ENCODE measurements around the gene UBE2Q1. TPM values are rescaled to one million over a fixed set of nuclear protein-coding genes. Genes with fewer than 3 reads are reported as not detected.

Gene UBE2Q1
- total and polyA plus RNA-seq, 2 of the 8 experiments (the other 6 are each of a cell fraction or from before 2014, with no cell fraction given): 13.2 to 95.8 TPM

DNA sequence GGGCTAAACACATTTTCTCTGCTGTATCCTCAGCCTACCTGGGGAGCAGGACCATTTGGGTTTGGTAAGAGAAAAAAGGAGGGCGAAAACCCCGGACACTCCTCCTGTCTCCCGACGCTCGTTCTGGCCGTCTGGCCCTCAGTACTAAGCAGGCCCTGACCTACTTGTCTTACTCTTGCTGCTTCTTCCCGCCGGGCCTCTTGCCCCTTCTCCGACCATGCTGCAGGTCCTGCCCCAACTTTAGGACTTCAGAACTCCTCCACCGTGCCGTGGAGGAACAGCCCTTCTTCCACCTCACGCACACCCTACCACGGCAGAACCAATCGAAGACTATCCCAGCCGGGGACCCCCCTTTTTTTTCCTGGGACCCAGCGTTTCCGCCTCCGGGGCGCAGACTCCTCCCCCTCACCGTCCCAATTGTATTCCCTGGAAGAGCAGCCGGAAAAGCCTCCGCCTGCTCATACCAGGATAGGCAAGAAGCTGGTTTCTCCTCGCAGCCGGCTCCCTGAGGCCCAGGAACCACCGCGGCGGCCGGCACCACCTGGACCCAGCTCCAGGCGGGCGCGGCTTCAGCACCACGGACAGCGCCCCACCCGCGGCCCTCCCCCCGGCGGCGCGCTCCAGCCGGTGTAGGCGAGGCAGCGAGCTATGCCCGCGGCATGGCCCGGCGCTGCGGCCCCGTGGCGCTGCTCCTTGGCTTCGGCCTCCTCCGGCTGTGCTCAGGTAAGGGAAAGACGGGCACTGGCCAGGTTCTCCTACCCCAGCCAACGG lies 9.1 kb upstream of the UBE2Q1 start, which contains the start of gene CHRNB2:
Gene CHRNB2 (plus strand): TSS at position 393 of the 771 bp plus-strand sequence. CDS start 267 bp downstream, at position 660.
- H3K79me1 ChIP-seq (ENCODE audit: low read depth, low read length): no peaks in the 10 kb centered on the region
- H3K4ac ChIP-seq (replicated peaks; ENCODE audit: insufficient read length, low read depth, low read length): peak within 1 kb of the TSS; percentile 24
- peak within 1 kb of the TSS; percentile 87 for H3K18ac ChIP-seq (ENCODE audit: extremely low read depth, low read length)
- no peaks in the 10 kb centered on the region for H3K9me3 ChIP-seq (ENCODE audit: insufficient read depth in 2 of 2, low read depth in 1 of 2, low read length in 1 of 2)
- peak; percentile 84 to 97 for DNase-seq (ENCODE audit: low read depth in 1 of 2, low spot score in 2 of 2)
- no peak for FAIRE-seq
- 2% methylated on average over 37 of the region's 53 CpGs; no CpG with 5 or more reads in 1 of the 2 experiments for WGBS, 2 experiments (ENCODE audit: extremely low coverage in 1 of 2, insufficient coverage in 1 of 2, insufficient read length in 1 of 2, insufficient replicate concordance in 2 of 2, low coverage in 1 of 2, low lambda C conversion rate in 2 of 2, missing lambda C conversion rate in 1 of 2)
- no peak within 1 kb of the TSS for H4K91ac ChIP-seq (replicated peaks; ENCODE audit: insufficient read length, low read length)
- H2AK5ac ChIP-seq (ENCODE audit: low read depth, low read length): peak within 1 kb of the TSS; percentile 65; the same call in 1 of the 2 replicates
- H3K23me2 ChIP-seq (ENCODE audit: low read depth, low read length): peaks cover 12% of the 10 kb centered on the region
- H2BK15ac ChIP-seq (ENCODE audit: low read length): 0 out of 2 replicates have a peak within 1 kb of the TSS, but pooled peaks have one; percentile 72
- peaks cover 7 to 21% (median 10%) of the 10 kb centered on the region in 4 experiments; a peak in 6 of 7 replicates for H3K4me1 ChIP-seq (replicated peaks in 1 of 4; ENCODE audit: control insufficient read depth in 3 of 4, insufficient read depth in 4 of 4, low read length in 3 of 4)
- no peaks in the 10 kb centered on the region for H3K79me2 ChIP-seq (ENCODE audit: control insufficient read depth in 1 of 2, insufficient read depth in 2 of 2, low read length in 2 of 2)
- peak within 1 kb of the TSS; percentile 86 to 97 for H3K4me2 ChIP-seq (ENCODE audit: insufficient read depth in 1 of 2, low read depth in 2 of 2, low read length in 2 of 2)
- peak within 1 kb of the TSS; percentile 43; the same call in 1 of the 2 replicates for H2BK12ac ChIP-seq (ENCODE audit: low read depth, low read length)
- H3K27me3 ChIP-seq (replicated peaks in 1 of 4; ENCODE audit: control insufficient read depth in 3 of 4, extremely low read depth in 1 of 4, insufficient read depth in 3 of 4, low read length in 3 of 4): peaks cover 0 to 5% (median 0%) of the 10 kb centered on the region in 4 experiments; a peak in 1 of 7 replicates
- peak within 1 kb of the TSS; percentile 89; the same call in 1 of the 2 replicates for H4K8ac ChIP-seq (ENCODE audit: extremely low read depth, insufficient read depth, low read length)
- H2BK5ac ChIP-seq (ENCODE audit: low read depth, low read length): peak within 1 kb of the TSS; percentile 73; the same call in 1 of the 2 replicates
- peak within 1 kb of the TSS; percentile 78; the same call in 1 of the 2 replicates for H2AFZ ChIP-seq (ENCODE audit: low read length)
- H3K14ac ChIP-seq (ENCODE audit: insufficient read length): no peak within 1 kb of the TSS
- peak within 1 kb of the TSS; percentile 43 for H3K56ac ChIP-seq (replicated peaks; ENCODE audit: insufficient read length, low read depth, low read length)
- H4K5ac ChIP-seq (ENCODE audit: insufficient read length, low read depth, low read length): peak within 1 kb of the TSS; percentile 27
- no peak within 1 kb of the TSS for H2BK120ac ChIP-seq (replicated peaks; ENCODE audit: low read depth, low read length)
- H3K27ac ChIP-seq (ENCODE audit: low read depth, low read length): no peak within 1 kb of the TSS
- CTCF ChIA-PET (ENCODE audit: partially characterized antibody): interaction anchor here (0.6 to 2.0 kb wide), 5 partner anchors 8 to 979 kb away, joined by 3 to 6 read pairs (median 3); no protein-coding TSS in a partner anchor
- peaks cover 0 to 3% (median 0%) of the 10 kb centered on the region in 4 experiments; a peak in 1 of 8 replicates for H3K36me3 ChIP-seq (ENCODE audit: control insufficient read depth in 2 of 4, insufficient read depth in 4 of 4, low read length in 3 of 4)
- no peak within 1 kb of the TSS; the same call in 1 of the 2 replicates for H2BK20ac ChIP-seq (ENCODE audit: low read length)
- peaks cover 0 to 4% of the 10 kb centered on the region in 2 experiments for H4K20me1 ChIP-seq (replicated peaks in 1 of 2; ENCODE audit: control insufficient read depth in 1 of 2, insufficient read depth in 2 of 2, low read length in 2 of 2)
- no peak within 1 kb of the TSS for H3K23ac ChIP-seq (ENCODE audit: insufficient read length)
- POLR2A ChIA-PET (ENCODE audit: partially characterized antibody): interaction anchor here (0.8 to 1.9 kb wide), 9 partner anchors 8 to 394 kb away, joined by 3 to 9 read pairs (median 4); partner anchors contain the start of gene PYGO2
- H3K4me3 ChIP-seq (ENCODE audit: extremely low read depth in 1 of 4, insufficient read depth in 2 of 4, low read depth in 3 of 4, low read length in 4 of 4): peak within 1 kb of the TSS; percentile 53 to 74 (median 67)
- H3K9ac ChIP-seq (replicated peaks in 1 of 4; ENCODE audit: extremely low read depth in 1 of 4, low read depth in 3 of 4, low read length in 3 of 4): peak within 1 kb of the TSS in 3 of 4 experiments; percentile 34 to 64 (median 56); a peak in 4 of 7 replicates
- TF ChIP-seq SP4 (IDR thresholded peaks at IDR 0.05; ENCODE audit: low read length): no peak
- TF ChIP-seq YY1 (IDR thresholded peaks at IDR 0.05; ENCODE audit: low read depth, low read length): no peak
- TF ChIP-seq ASH2L (IDR thresholded peaks at IDR 0.05; ENCODE audit: low read length): no peak
- TF ChIP-seq SUZ12 (IDR thresholded peaks at IDR 0.05; ENCODE audit: low read length): no peak
- TF ChIP-seq, protein P1, sequence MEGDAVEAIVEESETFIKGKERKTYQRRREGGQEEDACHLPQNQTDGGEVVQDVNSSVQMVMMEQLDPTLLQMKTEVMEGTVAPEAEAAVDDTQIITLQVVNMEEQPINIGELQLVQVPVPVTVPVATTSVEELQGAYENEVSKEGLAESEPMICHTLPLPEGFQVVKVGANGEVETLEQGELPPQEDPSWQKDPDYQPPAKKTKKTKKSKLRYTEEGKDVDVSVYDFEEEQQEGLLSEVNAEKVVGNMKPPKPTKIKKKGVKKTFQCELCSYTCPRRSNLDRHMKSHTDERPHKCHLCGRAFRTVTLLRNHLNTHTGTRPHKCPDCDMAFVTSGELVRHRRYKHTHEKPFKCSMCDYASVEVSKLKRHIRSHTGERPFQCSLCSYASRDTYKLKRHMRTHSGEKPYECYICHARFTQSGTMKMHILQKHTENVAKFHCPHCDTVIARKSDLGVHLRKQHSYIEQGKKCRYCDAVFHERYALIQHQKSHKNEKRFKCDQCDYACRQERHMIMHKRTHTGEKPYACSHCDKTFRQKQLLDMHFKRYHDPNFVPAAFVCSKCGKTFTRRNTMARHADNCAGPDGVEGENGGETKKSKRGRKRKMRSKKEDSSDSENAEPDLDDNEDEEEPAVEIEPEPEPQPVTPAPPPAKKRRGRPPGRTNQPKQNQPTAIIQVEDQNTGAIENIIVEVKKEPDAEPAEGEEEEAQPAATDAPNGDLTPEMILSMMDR (IDR thresholded peaks at IDR 0.05; ENCODE audit: control extremely low read depth in 1 of 3, insufficient read depth in 1 of 3, low read depth in 1 of 3, low read length in 3 of 3): peak in 1 of 3 experiments; percentile 6; a peak in 1 of 4 replicates
- no peak for TF ChIP-seq CBX5 (IDR thresholded peaks at IDR 0.05; ENCODE audit: low read depth, low read length)
- no peak for TF ChIP-seq POU5F1 (IDR thresholded peaks at IDR 0.05; ENCODE audit: low read depth, low read length)
- no peak for TF ChIP-seq KDM4A (IDR thresholded peaks at IDR 0.05; ENCODE audit: low read depth, low read length, severe bottlenecking)

Data from H1 (cell line).